Measurements from ENCODE around the gene GRIN3A. TPM values are rescaled to one million over a fixed set of nuclear protein-coding genes. Genes with fewer than 3 reads are reported as not detected.

Gene GRIN3A
- total and polyA plus RNA-seq, 4 donors, result 0.02 to 0.11 (median 0.07) TPM

- Histone ChIP-seq H3K27ac (ENCODE audit: low read depth in 1 of 2, low read length in 1 of 2) (no peak overlapping the region), H3K4me3 (no peak overlapping the region), H3K9ac (ENCODE audit: insufficient read depth in 1 of 2, low read length in 2 of 2) (no peak overlapping the region), H3K27me3 (ENCODE audit: control insufficient read depth in 3 of 3, insufficient read depth in 3 of 3, low read length in 2 of 3) (no peaks in the 10 kb centered on the region), H3K9me3 (ENCODE audit: control insufficient read depth in 4 of 4, insufficient read depth in 3 of 4, low read length in 3 of 4) (no peaks in the 10 kb centered on the region), H3K36me3 (ENCODE audit: control insufficient read depth in 4 of 4, insufficient read depth in 4 of 4, low read length in 4 of 4) (no peaks in the 10 kb centered on the region), H3K4me1 (ENCODE audit: control insufficient read depth in 5 of 5, insufficient read depth in 5 of 5, low read length in 5 of 5) (no peaks in the 10 kb centered on the region)
- DNase-seq, result peak in 2 of 3 donors; percentile 44 to 58
- whole genome bisulfite sequencing, 2 donors, result 76 to 85% methylated on average over 4 of the region's 4 CpGs
- ATAC-seq (ENCODE audit: insufficient read depth, low FRiP score), result no peak
- TF ChIP-seq CTCF (IDR thresholded peaks at IDR 0.05; ENCODE audit: control extremely low read depth, extremely low read depth), result no peak
Observed at GRCh38 chr9:101628173-101628572, 110.3 kb downstream of the GRIN3A start.

- H3K9me3 ChIP-seq (ENCODE audit: control insufficient read depth in 4 of 4, insufficient read depth in 3 of 4, low read length in 3 of 4), result no peaks in the 10 kb centered on the region
- H3K27me3 ChIP-seq (ENCODE audit: control insufficient read depth in 3 of 3, insufficient read depth in 3 of 3, low read length in 2 of 3), result no peaks in the 10 kb centered on the region
- no peak for TF ChIP-seq CTCF (IDR thresholded peaks at IDR 0.05; ENCODE audit: control extremely low read depth, extremely low read depth)
- H3K9ac ChIP-seq (ENCODE audit: insufficient read depth in 1 of 2, low read length in 2 of 2), result no peak overlapping the region
- H3K36me3 ChIP-seq (ENCODE audit: control insufficient read depth in 4 of 4, insufficient read depth in 4 of 4, low read length in 4 of 4), result no peaks in the 10 kb centered on the region
- no peak overlapping the region for H3K27ac ChIP-seq (ENCODE audit: low read depth in 1 of 2, low read length in 1 of 2)
- H3K4me3 ChIP-seq, result no peak overlapping the region
- DNase-seq (no peak), ATAC-seq (ENCODE audit: insufficient read depth, low FRiP score) (no peak)
- WGBS, 2 donors, result 15 to 59% methylated on average over 1 of the region's 1 CpG
- H3K4me1 ChIP-seq (ENCODE audit: control insufficient read depth in 5 of 5, insufficient read depth in 5 of 5, low read length in 5 of 5), result no peaks in the 10 kb centered on the region
Observed at GRCh38 chr9:101626295-101626694, 112.2 kb downstream of the GRIN3A start.

- no peaks in the 10 kb centered on the region for H3K4me1 ChIP-seq (ENCODE audit: control insufficient read depth in 5 of 5, insufficient read depth in 5 of 5, low read length in 5 of 5)
- H3K27ac ChIP-seq (ENCODE audit: low read depth in 1 of 2, low read length in 1 of 2), result no peak overlapping the region
- no peaks in the 10 kb centered on the region for H3K36me3 ChIP-seq (ENCODE audit: control insufficient read depth in 4 of 4, insufficient read depth in 4 of 4, low read length in 4 of 4)
- WGBS, 2 donors, result 81 to 83% methylated on average over 2 of the region's 2 CpGs
- H3K27me3 ChIP-seq (ENCODE audit: control insufficient read depth in 3 of 3, insufficient read depth in 3 of 3, low read length in 2 of 3), result no peaks in the 10 kb centered on the region
- H3K9me3 ChIP-seq (ENCODE audit: control insufficient read depth in 4 of 4, insufficient read depth in 3 of 4, low read length in 3 of 4), result no peaks in the 10 kb centered on the region
- ATAC-seq (ENCODE audit: insufficient read depth, low FRiP score), result no peak
- no peak for TF ChIP-seq CTCF (IDR thresholded peaks at IDR 0.05; ENCODE audit: control extremely low read depth, extremely low read depth)
- H3K9ac ChIP-seq (ENCODE audit: insufficient read depth in 1 of 2, low read length in 2 of 2), result no peak overlapping the region
- H3K4me3 ChIP-seq, result no peak overlapping the region
- no peak for DNase-seq
Observed at GRCh38 chr9:101625876-101626275, 112.6 kb downstream of the GRIN3A start.

GRCh38 chr9:101620452-101620851, 118.0 kb downstream of the GRIN3A start:
- WGBS, 2 donors, result 97 to 98% methylated on average over 1 of the region's 1 CpG
- Histone ChIP-seq H3K27me3 (ENCODE audit: control insufficient read depth in 3 of 3, insufficient read depth in 3 of 3, low read length in 2 of 3) (no peaks in the 10 kb centered on the region), H3K27ac (ENCODE audit: low read depth in 1 of 2, low read length in 1 of 2) (no peak overlapping the region), H3K36me3 (ENCODE audit: control insufficient read depth in 4 of 4, insufficient read depth in 4 of 4, low read length in 4 of 4) (no peaks in the 10 kb centered on the region), H3K9ac (ENCODE audit: insufficient read depth in 1 of 2, low read length in 2 of 2) (no peak overlapping the region), H3K9me3 (ENCODE audit: control insufficient read depth in 4 of 4, insufficient read depth in 3 of 4, low read length in 3 of 4) (no peaks in the 10 kb centered on the region), H3K4me1 (ENCODE audit: control insufficient read depth in 5 of 5, insufficient read depth in 5 of 5, low read length in 5 of 5) (no peaks in the 10 kb centered on the region), H3K4me3 (no peak overlapping the region)
- ATAC-seq (ENCODE audit: insufficient read depth, low FRiP score) (no peak), DNase-seq (no peak)
- no peak for TF ChIP-seq CTCF (IDR thresholded peaks at IDR 0.05; ENCODE audit: control extremely low read depth, extremely low read depth)

Measured in lung (tissue), 12 donors.